SK-N-MC (cell line): ENCODE results near the gene PAPPA2.

ENCODE experiments used
- EZH2 ChIP-seq: fragments of 200-600 bp; sonication (generic); IDR thresholded peaks from one replicate; pipeline ENCODE4 v1.6.1; 2017; ENCODE audit warnings: antibody characterized with exemption
- FOXP2 ChIP-seq: optimal IDR thresholded peaks from 2 replicates; pipeline ENCODE3; 2011; ENCODE audit warnings: mild to moderate bottlenecking, moderate library complexity; ENCODE audit not compliant: insufficient read depth; ENCODE audit errors: extremely low read length, control extremely low read depth
- POLR2AphosphoS5 ChIP-seq: IDR thresholded peaks from 2 replicates; pipeline ENCODE4 v1.6.1; 2012; ENCODE audit warnings: mild to moderate bottlenecking, low read depth, low read length, borderline replicate concordance

DNA sequence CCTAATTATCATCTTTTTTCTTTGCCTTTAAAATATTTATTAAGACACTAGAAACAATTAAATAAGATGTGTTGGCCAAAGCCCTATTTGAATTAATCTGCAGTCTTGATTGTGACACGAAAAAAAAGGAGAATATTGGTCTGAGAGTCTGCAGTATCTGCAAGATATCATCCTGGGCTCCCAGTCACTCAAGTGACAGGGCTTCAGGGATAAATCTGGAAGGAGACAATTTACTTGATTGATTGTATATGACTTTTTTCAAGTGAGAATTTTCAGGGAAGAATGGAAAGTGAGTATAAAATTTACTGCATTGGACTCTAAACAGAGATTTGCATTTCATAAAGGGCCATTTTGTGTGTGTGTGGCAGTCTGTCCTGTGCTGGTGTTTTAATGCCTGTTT lies 233.7 kb downstream of the PAPPA2 start:
- no peak for TF ChIP-seq POLR2AphosphoS5
- no peak for TF ChIP-seq EZH2
- no peak for TF ChIP-seq FOXP2
